ENCODE data around the gene DNAJB1.
A peak's percentile ranks its signal among the peaks of the same experiment; 100 is the strongest.
"Not testable (repeated sequence)": the region's sequence is repeated elsewhere in the genome, so short reads cannot be mapped to it uniquely, and the experiment has no call there.

The DNAJB1 gene

GRCh38 chr19:14517840-14518505 is at the start of gene DNAJB1:
Gene DNAJB1 (minus strand): TSS chr19:14518397. CDS start chr19:14518349, 48 bp downstream.
- peak in 1 of 3 donors; percentile 67 for DNase-seq (ENCODE audit: low read depth in 2 of 3, low spot score in 1 of 3)

- DNase-seq (ENCODE audit: low read depth in 2 of 3, low spot score in 1 of 3) = no peak
Measured at GRCh38 chr19:14567079-14567478, 48.9 kb upstream of the DNAJB1 start.

- no peak for DNase-seq (ENCODE audit: low read depth in 2 of 3, low spot score in 1 of 3)
Measured at GRCh38 chr19:14566712-14567077, 48.5 kb upstream of the DNAJB1 start.

- DNase-seq (ENCODE audit: low read depth in 2 of 3, low spot score in 1 of 3) = no peak
Measured at GRCh38 chr19:14565765-14566711, 47.8 kb upstream of the DNAJB1 start.

GRCh38 chr19:14565298-14565679 is 47.1 kb upstream of the DNAJB1 start:
- DNase-seq (ENCODE audit: low read depth in 2 of 3, low spot score in 1 of 3) = no peak

- DNase-seq (ENCODE audit: low read depth in 2 of 3, low spot score in 1 of 3) = not testable (repeated sequence)
Measured at GRCh38 chr19:14564652-14565297, 46.6 kb upstream of the DNAJB1 start.

- peak; percentile 50 to 76 (median 56) for DNase-seq (ENCODE audit: low read depth in 2 of 3, low spot score in 1 of 3)
Measured at GRCh38 chr19:14563989-14564651, 45.9 kb upstream of the DNAJB1 start.

GRCh38 chr19:14563590-14563926 is 45.4 kb upstream of the DNAJB1 start:
- DNase-seq (ENCODE audit: low read depth in 2 of 3, low spot score in 1 of 3) = no peak

- DNase-seq (ENCODE audit: low read depth in 2 of 3, low spot score in 1 of 3) = no peak
Measured at GRCh38 chr19:14562660-14563589, 44.7 kb upstream of the DNAJB1 start.

GRCh38 chr19:14561847-14562351 is 43.7 kb upstream of the DNAJB1 start:
- no peak for DNase-seq (ENCODE audit: low read depth in 2 of 3, low spot score in 1 of 3)

- DNase-seq (ENCODE audit: low read depth in 2 of 3, low spot score in 1 of 3) = no peak
Measured at GRCh38 chr19:14561249-14561648, 43.1 kb upstream of the DNAJB1 start.

- DNase-seq (ENCODE audit: low read depth in 2 of 3, low spot score in 1 of 3) = no peak
Measured at GRCh38 chr19:14560776-14561108, 42.5 kb upstream of the DNAJB1 start.

- no peak for DNase-seq (ENCODE audit: low read depth in 2 of 3, low spot score in 1 of 3)
Measured at GRCh38 chr19:14559916-14560775, 41.9 kb upstream of the DNAJB1 start.

GRCh38 chr19:14558370-14559066 is 40.3 kb upstream of the DNAJB1 start:
- no peak for DNase-seq (ENCODE audit: low read depth in 2 of 3, low spot score in 1 of 3)

- DNase-seq (ENCODE audit: low read depth in 2 of 3, low spot score in 1 of 3) = peak; percentile 62 to 75 (median 68)
Measured at GRCh38 chr19:14556662-14557188, 38.5 kb upstream of the DNAJB1 start.

- no peak for DNase-seq (ENCODE audit: low read depth in 2 of 3, low spot score in 1 of 3)
Measured at GRCh38 chr19:14555918-14556661, 37.9 kb upstream of the DNAJB1 start.

- DNase-seq (ENCODE audit: low read depth in 2 of 3, low spot score in 1 of 3) = no peak
Measured at GRCh38 chr19:14554382-14554812, 36.2 kb upstream of the DNAJB1 start.

GRCh38 chr19:14553939-14554243 is 35.7 kb upstream of the DNAJB1 start:
- DNase-seq (ENCODE audit: low read depth in 2 of 3, low spot score in 1 of 3) = no peak

Data from stimulated activated CD4-positive, alpha-beta T cell treated with anti-CD3 and anti-CD28 coated beads, Interleukin-12 subunit alpha, Interleukin-12 subunit beta, amount 100 ng/mL, for 48 hours (primary cell).